HEK293 (cell line): ENCODE results near the gene BACH2.

Experiments used
- CTCF ChIA-PET: fragments of 350-600 bp; formaldehyde crosslinking; extraction: SDS; loops from one replicate; lab custom pipeline; 2021; ENCODE audit warnings: antibody characterized with exemption; lab: Yijun Ruan, JAX
- POLR2A ChIA-PET: fragments of 300-600 bp; formaldehyde crosslinking; extraction: SDS; loops from one replicate; lab custom pipeline; 2020; ENCODE audit warnings: antibody characterized with exemption, inconsistent platforms; lab: Yijun Ruan, JAX
- H3K27ac ChIP-seq: fragments of 200-500 bp; sonication (Bioruptor generic); 2 replicates; pipeline ENCODE4 v1.5.1; 2014; ENCODE audit warnings: low read depth, low read length, control low read depth, inconsistent platforms; ENCODE audit errors: extremely low read depth
- H3K36me3 ChIP-seq, 2 experiments: fragments of 200-500 bp in 1 of 2; sonication (Bioruptor generic) in 1 of 2; 1 replicate in 1 of 2; 2 replicates in 1 of 2; pipeline ENCODE4 v1.5.1; 2014 to 2017; ENCODE audit warnings: inconsistent platforms in 2 of 2, low read length in 2 of 2; ENCODE audit not compliant: control insufficient read depth in 2 of 2, insufficient read depth in 1 of 2
- H3K4me1 ChIP-seq: fragments of 200-500 bp; sonication (Bioruptor generic); 2 replicates; pipeline ENCODE4 v1.5.1; 2014; ENCODE audit warnings: mild to moderate bottlenecking, low read length, inconsistent platforms; ENCODE audit not compliant: control insufficient read depth, insufficient read depth
- H3K4me3 ChIP-seq: 2 replicates; pipeline ENCODE4 v1.5.1; 2011; ENCODE audit warnings: low read depth, mild to moderate bottlenecking, control low read depth, low read length, moderate library complexity
- H3K9me3 ChIP-seq: fragments of 200-500 bp; sonication (Bioruptor generic); 2 replicates; pipeline ENCODE4 v1.5.1; 2014; ENCODE audit warnings: low read depth, low read length, inconsistent platforms; ENCODE audit not compliant: control insufficient read depth, insufficient read depth
- MEIS1 ChIP-seq: sonication (generic); formaldehyde crosslinking; IDR thresholded peaks from 2 replicates; pipeline ENCODE4 v1.8.1; 2022; ENCODE audit warnings: missing genetic modification reagents, mild to moderate bottlenecking, borderline replicate concordance
- SCRT2 ChIP-seq: fragments of 450-650 bp; formaldehyde crosslinking; IDR thresholded peaks from 2 replicates; pipeline ENCODE4 v1.5.1; 2016; ENCODE audit warnings: missing biosample characterization, missing genetic modification characterization
- SP7 ChIP-seq: fragments of 450-650 bp; formaldehyde crosslinking; IDR thresholded peaks from 2 replicates; pipeline ENCODE4 v1.5.1; 2016; ENCODE audit warnings: missing biosample characterization, missing genetic modification characterization
- YY1 ChIP-seq: fragments of 450-650 bp; formaldehyde crosslinking; IDR thresholded peaks from 2 replicates; pipeline ENCODE4 v1.5.1; 2018; ENCODE audit warnings: missing biosample characterization, missing genetic modification characterization
- ZFP37 ChIP-seq: fragments of 450-650 bp; formaldehyde crosslinking; IDR thresholded peaks from 2 replicates; pipeline ENCODE4 v1.5.1; 2016; ENCODE audit warnings: missing biosample characterization, missing genetic modification characterization
- ZNF221 ChIP-seq: fragments of 450-650 bp; formaldehyde crosslinking; IDR thresholded peaks from 2 replicates; pipeline ENCODE4 v1.5.1; 2017; ENCODE audit warnings: missing biosample characterization, missing genetic modification characterization, borderline replicate concordance
- ZNF24 ChIP-seq: fragments of 450-650 bp; formaldehyde crosslinking; IDR thresholded peaks from 2 replicates; pipeline ENCODE4 v1.5.1; 2016; ENCODE audit warnings: missing biosample characterization, missing genetic modification characterization
- ZNF266 ChIP-seq: fragments of 450-650 bp; formaldehyde crosslinking; IDR thresholded peaks from 2 replicates; pipeline ENCODE4 v1.5.1; 2016; ENCODE audit warnings: missing biosample characterization, missing genetic modification characterization, low read depth
- ZNF324 ChIP-seq: fragments of 450-650 bp; formaldehyde crosslinking; IDR thresholded peaks from 2 replicates; pipeline ENCODE4 v1.5.1; 2016; ENCODE audit warnings: missing biosample characterization, missing genetic modification characterization
- ZNF354C ChIP-seq: fragments of 450-650 bp; formaldehyde crosslinking; IDR thresholded peaks from 2 replicates; pipeline ENCODE4 v1.5.1; 2016; ENCODE audit warnings: missing biosample characterization, missing genetic modification characterization, low read depth, borderline replicate concordance
- ZNF394 ChIP-seq: fragments of 450-650 bp; formaldehyde crosslinking; IDR thresholded peaks from 2 replicates; pipeline ENCODE4 v1.5.1; 2016; ENCODE audit warnings: missing biosample characterization, missing genetic modification characterization, mild to moderate bottlenecking, moderate library complexity, borderline replicate concordance
- ZNF473 ChIP-seq: fragments of 450-650 bp; formaldehyde crosslinking; IDR thresholded peaks from 2 replicates; pipeline ENCODE4 v1.5.1; 2017; ENCODE audit warnings: missing biosample characterization, missing genetic modification characterization
- ZNF510 ChIP-seq: fragments of 450-650 bp; formaldehyde crosslinking; IDR thresholded peaks from 2 replicates; pipeline ENCODE4 v1.5.1; 2018; ENCODE audit warnings: mild to moderate bottlenecking, missing genetic modification characterization, missing biosample characterization; ENCODE audit not compliant: insufficient replicate concordance
- ZNF664 ChIP-seq: fragments of 450-650 bp; formaldehyde crosslinking; IDR thresholded peaks from 2 replicates; pipeline ENCODE4 v1.5.1; 2016; ENCODE audit warnings: missing biosample characterization, missing genetic modification characterization
- ZNF76 ChIP-seq: fragments of 450-650 bp; formaldehyde crosslinking; IDR thresholded peaks from 2 replicates; pipeline ENCODE4; 2016; ENCODE audit warnings: low read depth, missing biosample characterization, missing genetic modification characterization, borderline replicate concordance
- ZNF776 ChIP-seq: fragments of 450-650 bp; formaldehyde crosslinking; IDR thresholded peaks from 2 replicates; pipeline ENCODE4 v1.5.0; 2017; ENCODE audit warnings: missing biosample characterization, missing genetic modification characterization, borderline replicate concordance
- ZNF792 ChIP-seq: fragments of 450-650 bp; formaldehyde crosslinking; IDR thresholded peaks from 2 replicates; pipeline ENCODE4 v1.5.1; 2016; ENCODE audit warnings: missing biosample characterization, missing genetic modification characterization
- TF ChIP-seq, protein P1 (sequence below): fragments of 450-650 bp; formaldehyde crosslinking; IDR thresholded peaks from 2 replicates; pipeline ENCODE4 v1.5.1; 2016; ENCODE audit warnings: missing biosample characterization, missing genetic modification characterization, low read depth
- TF ChIP-seq, protein P2 (sequence below): fragments of 450-650 bp; formaldehyde crosslinking; IDR thresholded peaks from 2 replicates; pipeline ENCODE4 v1.5.1; 2017; ENCODE audit warnings: missing biosample characterization, missing genetic modification characterization
- TF ChIP-seq, protein P3 (sequence below): fragments of 450-650 bp; formaldehyde crosslinking; IDR thresholded peaks from 2 replicates; pipeline ENCODE4 v1.5.1; 2017; ENCODE audit warnings: missing biosample characterization, missing genetic modification characterization
- TF ChIP-seq, protein P4 (sequence below): fragments of 450-650 bp; formaldehyde crosslinking; IDR thresholded peaks from 2 replicates; pipeline ENCODE4 v1.5.1; 2016; ENCODE audit warnings: missing biosample characterization, missing genetic modification characterization, borderline replicate concordance

Gene BACH2

DNA sequence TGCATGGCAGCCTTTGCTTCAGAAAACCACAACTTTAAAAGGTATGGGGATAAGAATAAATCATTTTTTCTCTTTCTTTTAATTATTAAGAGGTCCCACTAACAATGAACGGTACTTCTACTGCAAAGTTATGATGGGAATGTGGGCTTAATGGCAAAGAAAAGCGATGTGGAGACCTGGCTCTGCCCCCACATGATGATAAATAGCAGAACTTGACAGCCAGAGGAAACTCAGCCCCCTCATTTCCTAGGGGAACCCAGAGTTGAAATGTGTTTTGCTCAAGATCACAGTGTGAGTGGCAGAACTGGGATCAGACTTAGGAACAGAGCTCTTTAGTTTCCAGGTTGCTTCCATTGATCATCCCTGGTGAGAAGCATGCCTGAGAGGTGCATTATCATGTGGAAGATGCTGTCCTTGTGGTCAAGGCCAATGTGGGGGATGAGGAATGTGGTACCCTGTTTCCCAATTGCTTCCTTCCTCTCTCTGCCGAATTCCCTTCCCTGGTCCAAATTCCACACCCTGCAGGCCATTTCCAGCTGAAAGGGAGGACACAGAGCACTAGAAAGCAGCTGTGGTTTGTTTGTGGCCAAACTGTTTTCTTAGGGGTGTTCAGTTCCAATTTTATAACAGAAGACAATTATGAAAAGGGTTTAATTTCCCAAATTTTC is 66.0 kb downstream of the BACH2 start:
- H3K27ac ChIP-seq: no peak overlapping the region
- no peaks in the 10 kb centered on the region for H3K36me3 ChIP-seq
- ChIA-PET POLR2A (no interaction called here), CTCF (interaction anchor here (0.7 kb wide), 1 partner anchor 56 kb away, joined by 3 read pairs; no protein-coding TSS in a partner anchor)
- peaks cover 3% of the 10 kb centered on the region; the same call in 1 of the 2 replicates for H3K4me1 ChIP-seq
- H3K4me3 ChIP-seq: no peak overlapping the region
- TF ChIP-seq, protein P1, sequence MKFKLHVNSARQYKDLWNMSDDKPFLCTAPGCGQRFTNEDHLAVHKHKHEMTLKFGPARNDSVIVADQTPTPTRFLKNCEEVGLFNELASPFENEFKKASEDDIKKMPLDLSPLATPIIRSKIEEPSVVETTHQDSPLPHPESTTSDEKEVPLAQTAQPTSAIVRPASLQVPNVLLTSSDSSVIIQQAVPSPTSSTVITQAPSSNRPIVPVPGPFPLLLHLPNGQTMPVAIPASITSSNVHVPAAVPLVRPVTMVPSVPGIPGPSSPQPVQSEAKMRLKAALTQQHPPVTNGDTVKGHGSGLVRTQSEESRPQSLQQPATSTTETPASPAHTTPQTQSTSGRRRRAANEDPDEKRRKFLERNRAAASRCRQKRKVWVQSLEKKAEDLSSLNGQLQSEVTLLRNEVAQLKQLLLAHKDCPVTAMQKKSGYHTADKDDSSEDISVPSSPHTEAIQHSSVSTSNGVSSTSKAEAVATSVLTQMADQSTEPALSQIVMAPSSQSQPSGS (tag by site-specific recombination): no peak
- no peak for TF ChIP-seq ZNF510 (tag by site-specific recombination)
- no peak for TF ChIP-seq ZNF76 (tag by site-specific recombination)
- TF ChIP-seq ZNF24: no peak
- no peak for TF ChIP-seq ZFP37
- no peak for TF ChIP-seq MEIS1 (CRISPR knock-in tag)
- no peak for TF ChIP-seq ZNF473 (tag by site-specific recombination)
- no peak for TF ChIP-seq ZNF394 (tag by site-specific recombination)
- H3K9me3 ChIP-seq: no peaks in the 10 kb centered on the region

DNA sequence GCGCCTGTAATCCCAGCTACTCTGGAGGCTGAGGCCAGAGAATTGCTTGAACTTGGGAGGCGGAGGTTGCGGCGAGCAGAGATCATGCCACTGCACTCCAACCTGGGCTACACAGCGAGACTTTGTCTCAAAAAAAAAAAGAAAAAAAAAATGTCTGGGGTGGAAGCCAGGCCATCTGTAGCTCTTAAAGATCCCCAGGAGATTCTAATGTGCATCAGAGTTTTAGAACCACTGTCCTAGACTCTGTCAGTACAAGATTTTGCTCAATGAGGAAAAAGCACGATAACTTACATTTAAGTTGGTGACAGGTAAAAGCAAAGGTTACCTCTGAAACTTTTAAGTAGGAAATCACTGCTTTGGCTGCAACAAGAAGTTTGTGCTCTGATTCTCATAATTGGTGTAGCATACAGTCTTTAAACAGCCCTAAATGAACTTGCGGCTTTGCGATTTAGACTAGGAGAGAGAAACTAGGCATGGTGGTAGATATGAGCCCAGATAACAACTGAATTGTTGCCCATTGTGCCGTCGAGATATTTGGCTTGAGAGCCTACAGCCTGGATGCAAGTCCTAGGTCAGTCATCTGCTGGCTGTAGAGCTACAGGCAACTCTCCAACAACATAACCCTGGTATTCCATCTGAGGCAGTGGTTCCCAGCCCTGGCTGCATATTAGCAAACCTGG is 67.2 kb downstream of the BACH2 start:
- H3K4me1 ChIP-seq: peaks cover 3% of the 10 kb centered on the region; the same call in 1 of the 2 replicates
- CTCF ChIA-PET: no interaction called here
- POLR2A ChIA-PET: interaction anchor here (1.7 kb wide), 1 partner anchor 11 kb away, joined by 5 read pairs; no protein-coding TSS in a partner anchor
- H3K36me3 ChIP-seq: no peaks in the 10 kb centered on the region
- H3K9me3 ChIP-seq: no peaks in the 10 kb centered on the region
- TF ChIP-seq, protein P2, sequence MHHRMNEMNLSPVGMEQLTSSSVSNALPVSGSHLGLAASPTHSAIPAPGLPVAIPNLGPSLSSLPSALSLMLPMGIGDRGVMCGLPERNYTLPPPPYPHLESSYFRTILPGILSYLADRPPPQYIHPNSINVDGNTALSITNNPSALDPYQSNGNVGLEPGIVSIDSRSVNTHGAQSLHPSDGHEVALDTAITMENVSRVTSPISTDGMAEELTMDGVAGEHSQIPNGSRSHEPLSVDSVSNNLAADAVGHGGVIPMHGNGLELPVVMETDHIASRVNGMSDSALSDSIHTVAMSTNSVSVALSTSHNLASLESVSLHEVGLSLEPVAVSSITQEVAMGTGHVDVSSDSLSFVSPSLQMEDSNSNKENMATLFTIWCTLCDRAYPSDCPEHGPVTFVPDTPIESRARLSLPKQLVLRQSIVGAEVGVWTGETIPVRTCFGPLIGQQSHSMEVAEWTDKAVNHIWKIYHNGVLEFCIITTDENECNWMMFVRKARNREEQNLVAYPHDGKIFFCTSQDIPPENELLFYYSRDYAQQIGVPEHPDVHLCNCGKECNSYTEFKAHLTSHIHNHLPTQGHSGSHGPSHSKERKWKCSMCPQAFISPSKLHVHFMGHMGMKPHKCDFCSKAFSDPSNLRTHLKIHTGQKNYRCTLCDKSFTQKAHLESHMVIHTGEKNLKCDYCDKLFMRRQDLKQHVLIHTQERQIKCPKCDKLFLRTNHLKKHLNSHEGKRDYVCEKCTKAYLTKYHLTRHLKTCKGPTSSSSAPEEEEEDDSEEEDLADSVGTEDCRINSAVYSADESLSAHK: no peak
- TF ChIP-seq, protein P3, sequence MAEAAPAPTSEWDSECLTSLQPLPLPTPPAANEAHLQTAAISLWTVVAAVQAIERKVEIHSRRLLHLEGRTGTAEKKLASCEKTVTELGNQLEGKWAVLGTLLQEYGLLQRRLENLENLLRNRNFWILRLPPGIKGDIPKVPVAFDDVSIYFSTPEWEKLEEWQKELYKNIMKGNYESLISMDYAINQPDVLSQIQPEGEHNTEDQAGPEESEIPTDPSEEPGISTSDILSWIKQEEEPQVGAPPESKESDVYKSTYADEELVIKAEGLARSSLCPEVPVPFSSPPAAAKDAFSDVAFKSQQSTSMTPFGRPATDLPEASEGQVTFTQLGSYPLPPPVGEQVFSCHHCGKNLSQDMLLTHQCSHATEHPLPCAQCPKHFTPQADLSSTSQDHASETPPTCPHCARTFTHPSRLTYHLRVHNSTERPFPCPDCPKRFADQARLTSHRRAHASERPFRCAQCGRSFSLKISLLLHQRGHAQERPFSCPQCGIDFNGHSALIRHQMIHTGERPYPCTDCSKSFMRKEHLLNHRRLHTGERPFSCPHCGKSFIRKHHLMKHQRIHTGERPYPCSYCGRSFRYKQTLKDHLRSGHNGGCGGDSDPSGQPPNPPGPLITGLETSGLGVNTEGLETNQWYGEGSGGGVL (tag by site-specific recombination): no peak
- TF ChIP-seq ZNF664 (tag by site-specific recombination) (no peak), YY1 (tag by site-specific recombination) (no peak), ZNF324 (no peak), ZNF776 (tag by site-specific recombination) (no peak), SP7 (tag by site-specific recombination) (no peak), SCRT2 (no peak), ZNF354C (no peak), ZNF24 (no peak), ZNF266 (no peak), ZNF221 (tag by site-specific recombination) (no peak), ZNF792 (no peak)
- TF ChIP-seq, protein P4, sequence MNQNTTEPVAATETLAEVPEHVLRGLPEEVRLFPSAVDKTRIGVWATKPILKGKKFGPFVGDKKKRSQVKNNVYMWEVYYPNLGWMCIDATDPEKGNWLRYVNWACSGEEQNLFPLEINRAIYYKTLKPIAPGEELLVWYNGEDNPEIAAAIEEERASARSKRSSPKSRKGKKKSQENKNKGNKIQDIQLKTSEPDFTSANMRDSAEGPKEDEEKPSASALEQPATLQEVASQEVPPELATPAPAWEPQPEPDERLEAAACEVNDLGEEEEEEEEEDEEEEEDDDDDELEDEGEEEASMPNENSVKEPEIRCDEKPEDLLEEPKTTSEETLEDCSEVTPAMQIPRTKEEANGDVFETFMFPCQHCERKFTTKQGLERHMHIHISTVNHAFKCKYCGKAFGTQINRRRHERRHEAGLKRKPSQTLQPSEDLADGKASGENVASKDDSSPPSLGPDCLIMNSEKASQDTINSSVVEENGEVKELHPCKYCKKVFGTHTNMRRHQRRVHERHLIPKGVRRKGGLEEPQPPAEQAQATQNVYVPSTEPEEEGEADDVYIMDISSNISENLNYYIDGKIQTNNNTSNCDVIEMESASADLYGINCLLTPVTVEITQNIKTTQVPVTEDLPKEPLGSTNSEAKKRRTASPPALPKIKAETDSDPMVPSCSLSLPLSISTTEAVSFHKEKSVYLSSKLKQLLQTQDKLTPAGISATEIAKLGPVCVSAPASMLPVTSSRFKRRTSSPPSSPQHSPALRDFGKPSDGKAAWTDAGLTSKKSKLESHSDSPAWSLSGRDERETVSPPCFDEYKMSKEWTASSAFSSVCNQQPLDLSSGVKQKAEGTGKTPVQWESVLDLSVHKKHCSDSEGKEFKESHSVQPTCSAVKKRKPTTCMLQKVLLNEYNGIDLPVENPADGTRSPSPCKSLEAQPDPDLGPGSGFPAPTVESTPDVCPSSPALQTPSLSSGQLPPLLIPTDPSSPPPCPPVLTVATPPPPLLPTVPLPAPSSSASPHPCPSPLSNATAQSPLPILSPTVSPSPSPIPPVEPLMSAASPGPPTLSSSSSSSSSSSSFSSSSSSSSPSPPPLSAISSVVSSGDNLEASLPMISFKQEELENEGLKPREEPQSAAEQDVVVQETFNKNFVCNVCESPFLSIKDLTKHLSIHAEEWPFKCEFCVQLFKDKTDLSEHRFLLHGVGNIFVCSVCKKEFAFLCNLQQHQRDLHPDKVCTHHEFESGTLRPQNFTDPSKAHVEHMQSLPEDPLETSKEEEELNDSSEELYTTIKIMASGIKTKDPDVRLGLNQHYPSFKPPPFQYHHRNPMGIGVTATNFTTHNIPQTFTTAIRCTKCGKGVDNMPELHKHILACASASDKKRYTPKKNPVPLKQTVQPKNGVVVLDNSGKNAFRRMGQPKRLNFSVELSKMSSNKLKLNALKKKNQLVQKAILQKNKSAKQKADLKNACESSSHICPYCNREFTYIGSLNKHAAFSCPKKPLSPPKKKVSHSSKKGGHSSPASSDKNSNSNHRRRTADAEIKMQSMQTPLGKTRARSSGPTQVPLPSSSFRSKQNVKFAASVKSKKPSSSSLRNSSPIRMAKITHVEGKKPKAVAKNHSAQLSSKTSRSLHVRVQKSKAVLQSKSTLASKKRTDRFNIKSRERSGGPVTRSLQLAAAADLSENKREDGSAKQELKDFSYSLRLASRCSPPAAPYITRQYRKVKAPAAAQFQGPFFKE (tag by site-specific recombination): no peak
- no peak overlapping the region for H3K4me3 ChIP-seq
- H3K27ac ChIP-seq: no peak overlapping the region
